ENCODE data around the gene KAT6B.

- TF ChIP-seq REST (tag by site-specific recombination; IDR thresholded peaks at IDR 0.05) (no peak), ZNF837 (tag by site-specific recombination; IDR thresholded peaks at IDR 0.05) (no peak), ZNF114 (tag by site-specific recombination; IDR thresholded peaks at IDR 0.05) (no peak), ZNF529 (tag by site-specific recombination; IDR thresholded peaks at IDR 0.05; ENCODE audit: insufficient replicate concordance) (no peak), CTCF (tag by site-specific recombination; IDR thresholded peaks at IDR 0.05) (no peak), ZNF670 (tag by site-specific recombination; IDR thresholded peaks at IDR 0.05; ENCODE audit: low read depth) (no peak), ZBTB26 (tag by site-specific recombination; optimal IDR thresholded peaks at IDR 0.05) (no peak), MEIS1 (CRISPR knock-in tag; IDR thresholded peaks at IDR 0.05; ENCODE audit: borderline replicate concordance) (no peak)
- TF ChIP-seq, protein P1, sequence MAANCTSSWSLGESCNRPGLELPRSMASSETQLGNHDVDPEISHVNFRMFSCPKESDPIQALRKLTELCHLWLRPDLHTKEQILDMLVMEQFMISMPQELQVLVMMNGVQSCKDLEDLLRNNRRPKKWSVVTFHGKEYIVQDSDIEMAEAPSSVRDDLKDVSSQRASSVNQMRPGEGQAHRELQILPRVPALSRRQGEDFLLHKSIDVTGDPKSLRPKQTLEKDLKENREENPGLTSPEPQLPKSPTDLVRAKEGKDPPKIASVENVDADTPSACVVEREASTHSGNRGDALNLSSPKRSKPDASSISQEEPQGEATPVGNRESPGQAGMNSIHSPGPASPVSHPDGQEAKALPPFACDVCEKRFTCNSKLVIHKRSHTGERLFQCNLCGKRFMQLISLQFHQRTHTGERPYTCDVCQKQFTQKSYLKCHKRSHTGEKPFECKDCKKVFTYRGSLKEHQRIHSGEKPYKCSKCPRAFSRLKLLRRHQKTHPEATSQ (tag by site-specific recombination; IDR thresholded peaks at IDR 0.05), result no peak
Observed at GRCh38 chr10:74987339-74988053, 161.1 kb downstream of the KAT6B start.

All from HEK293 (cell line).